ENCODE data around the gene FGF12.

GRCh38 chr3:192715126-192715525 is 12.2 kb downstream of the FGF12 start:
- TF ChIP-seq, protein P1, sequence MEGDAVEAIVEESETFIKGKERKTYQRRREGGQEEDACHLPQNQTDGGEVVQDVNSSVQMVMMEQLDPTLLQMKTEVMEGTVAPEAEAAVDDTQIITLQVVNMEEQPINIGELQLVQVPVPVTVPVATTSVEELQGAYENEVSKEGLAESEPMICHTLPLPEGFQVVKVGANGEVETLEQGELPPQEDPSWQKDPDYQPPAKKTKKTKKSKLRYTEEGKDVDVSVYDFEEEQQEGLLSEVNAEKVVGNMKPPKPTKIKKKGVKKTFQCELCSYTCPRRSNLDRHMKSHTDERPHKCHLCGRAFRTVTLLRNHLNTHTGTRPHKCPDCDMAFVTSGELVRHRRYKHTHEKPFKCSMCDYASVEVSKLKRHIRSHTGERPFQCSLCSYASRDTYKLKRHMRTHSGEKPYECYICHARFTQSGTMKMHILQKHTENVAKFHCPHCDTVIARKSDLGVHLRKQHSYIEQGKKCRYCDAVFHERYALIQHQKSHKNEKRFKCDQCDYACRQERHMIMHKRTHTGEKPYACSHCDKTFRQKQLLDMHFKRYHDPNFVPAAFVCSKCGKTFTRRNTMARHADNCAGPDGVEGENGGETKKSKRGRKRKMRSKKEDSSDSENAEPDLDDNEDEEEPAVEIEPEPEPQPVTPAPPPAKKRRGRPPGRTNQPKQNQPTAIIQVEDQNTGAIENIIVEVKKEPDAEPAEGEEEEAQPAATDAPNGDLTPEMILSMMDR (IDR thresholded peaks at IDR 0.05), result no peak
- TF ChIP-seq EZH2 (IDR thresholded peaks at IDR 0.05; ENCODE audit: borderline replicate concordance, insufficient read depth, low read depth, low read length, poor library complexity, severe bottlenecking), result no peak
